Measurements from ENCODE around the gene UBR3. TPM values are rescaled to one million over a fixed set of nuclear protein-coding genes. Genes with fewer than 3 reads are reported as not detected.
"Not testable (repeated sequence)": the region's sequence is repeated elsewhere in the genome, so short reads cannot be mapped to it uniquely, and the experiment has no call there.

UBR3 gene
- total and polyA plus RNA-seq, 12 donors = 21.0 to 146 (median 115) TPM

DNA sequence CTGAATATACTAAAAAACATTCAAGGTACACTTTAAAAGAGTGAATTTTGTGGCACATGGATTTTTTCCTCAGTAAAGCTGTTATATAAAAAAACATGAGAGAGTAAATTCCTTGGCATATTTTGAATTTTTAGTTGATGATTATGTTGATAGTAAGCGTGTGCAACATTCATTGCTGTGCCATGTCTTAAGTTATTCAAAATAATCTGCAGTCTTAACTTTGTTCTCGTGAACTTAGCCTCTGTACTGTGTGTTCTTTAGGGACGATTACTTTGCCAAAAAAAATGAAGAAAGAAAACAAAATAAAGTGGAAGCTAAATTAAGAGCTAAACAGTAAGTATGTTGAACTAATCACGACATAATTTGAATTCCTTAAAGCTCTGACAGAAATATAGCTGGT is 19.0 kb upstream of the UBR3 start:
- 60 to 76% methylated on average over 4 of the region's 4 CpGs for WGBS, 2 donors
- Histone ChIP-seq H3K4me3 (no peak overlapping the region), H3K27me3 (no peaks in the 10 kb centered on the region), H3K27ac (no peak overlapping the region), H3K4me1 (peaks cover 0 to 6% (median 0%) of the 10 kb centered on the region in 9 donors), H3K9me3 (no peaks in the 10 kb centered on the region), H3K36me3 (peaks cover 0 to 96% (median 60%) of the 10 kb centered on the region in 9 donors)
- peak in 1 of 8 donors; percentile 29 for ATAC-seq
- TF ChIP-seq, protein P1, sequence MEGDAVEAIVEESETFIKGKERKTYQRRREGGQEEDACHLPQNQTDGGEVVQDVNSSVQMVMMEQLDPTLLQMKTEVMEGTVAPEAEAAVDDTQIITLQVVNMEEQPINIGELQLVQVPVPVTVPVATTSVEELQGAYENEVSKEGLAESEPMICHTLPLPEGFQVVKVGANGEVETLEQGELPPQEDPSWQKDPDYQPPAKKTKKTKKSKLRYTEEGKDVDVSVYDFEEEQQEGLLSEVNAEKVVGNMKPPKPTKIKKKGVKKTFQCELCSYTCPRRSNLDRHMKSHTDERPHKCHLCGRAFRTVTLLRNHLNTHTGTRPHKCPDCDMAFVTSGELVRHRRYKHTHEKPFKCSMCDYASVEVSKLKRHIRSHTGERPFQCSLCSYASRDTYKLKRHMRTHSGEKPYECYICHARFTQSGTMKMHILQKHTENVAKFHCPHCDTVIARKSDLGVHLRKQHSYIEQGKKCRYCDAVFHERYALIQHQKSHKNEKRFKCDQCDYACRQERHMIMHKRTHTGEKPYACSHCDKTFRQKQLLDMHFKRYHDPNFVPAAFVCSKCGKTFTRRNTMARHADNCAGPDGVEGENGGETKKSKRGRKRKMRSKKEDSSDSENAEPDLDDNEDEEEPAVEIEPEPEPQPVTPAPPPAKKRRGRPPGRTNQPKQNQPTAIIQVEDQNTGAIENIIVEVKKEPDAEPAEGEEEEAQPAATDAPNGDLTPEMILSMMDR (IDR thresholded peaks at IDR 0.05) = no peak
- no peak for DNase-seq
- intact Hi-C loops (cut with DNase I) = no loop called here

DNA sequence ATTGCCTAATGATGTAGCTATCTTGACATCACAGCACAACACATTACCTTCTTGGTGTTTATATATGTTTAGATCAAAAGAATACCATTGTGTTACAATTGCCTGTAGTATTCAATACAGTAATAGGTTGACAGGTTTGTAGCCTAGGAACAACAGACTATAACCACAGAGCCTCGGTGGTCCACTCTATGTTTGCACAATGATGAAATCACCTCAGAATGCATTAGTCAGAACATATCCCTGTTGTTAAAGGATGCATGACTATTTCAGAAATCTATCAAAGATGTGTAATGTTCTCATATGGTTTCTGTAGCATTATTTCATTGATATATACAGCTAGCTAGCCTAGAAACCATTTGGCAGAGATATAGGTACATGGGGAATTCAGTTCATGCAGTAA is 11.4 kb upstream of the UBR3 start:
- WGBS, 2 donors = 50 to 59% methylated on average over 1 of the region's 1 CpG
- Histone ChIP-seq H3K27me3 (no peaks in the 10 kb centered on the region), H3K9me3 (peaks cover 0 to 13% (median 0%) of the 10 kb centered on the region in 11 donors), H3K36me3 (peaks cover 0 to 100% (median 55%) of the 10 kb centered on the region in 9 donors), H3K27ac (no peak overlapping the region), H3K4me3 (no peak overlapping the region), H3K4me1 (peaks cover 0 to 4% (median 0%) of the 10 kb centered on the region in 9 donors)
- TF ChIP-seq, protein P1 (IDR thresholded peaks at IDR 0.05) = no peak
- intact Hi-C loops (cut with DNase I) = no loop called here
- DNase-seq = no peak
- ATAC-seq = no peak

DNA sequence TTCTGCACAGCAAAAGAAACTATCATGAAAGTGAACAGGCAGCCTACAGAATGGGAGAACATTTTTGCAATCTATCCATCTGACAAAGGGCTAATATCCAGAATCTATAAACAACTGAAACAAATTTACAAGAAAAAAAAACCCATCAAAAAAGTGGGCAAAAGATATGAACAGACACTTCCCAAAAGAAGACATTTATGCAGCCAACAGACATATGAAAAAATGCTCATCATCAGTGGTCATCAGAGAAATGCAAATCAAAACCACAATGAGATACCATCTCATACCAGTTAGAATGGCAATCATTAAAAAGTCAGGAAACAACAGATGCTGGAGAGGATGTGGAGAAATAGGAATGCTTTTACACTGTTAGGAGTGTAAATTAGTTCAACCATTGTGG is 10.3 kb upstream of the UBR3 start:
- H3K27ac ChIP-seq; ATAC-seq; H3K4me3 ChIP-seq; DNase-seq; H3K27me3 ChIP-seq; intact Hi-C loops (cut with DNase I): not testable (repeated sequence)
- H3K4me1 ChIP-seq = peaks cover 0 to 11% (median 4%) of the 10 kb centered on the region in 9 donors
- H3K36me3 ChIP-seq = peaks cover 0 to 98% (median 44%) of the 10 kb centered on the region in 9 donors
- peaks cover 0 to 13% (median 0%) of the 10 kb centered on the region in 11 donors for H3K9me3 ChIP-seq

DNA sequence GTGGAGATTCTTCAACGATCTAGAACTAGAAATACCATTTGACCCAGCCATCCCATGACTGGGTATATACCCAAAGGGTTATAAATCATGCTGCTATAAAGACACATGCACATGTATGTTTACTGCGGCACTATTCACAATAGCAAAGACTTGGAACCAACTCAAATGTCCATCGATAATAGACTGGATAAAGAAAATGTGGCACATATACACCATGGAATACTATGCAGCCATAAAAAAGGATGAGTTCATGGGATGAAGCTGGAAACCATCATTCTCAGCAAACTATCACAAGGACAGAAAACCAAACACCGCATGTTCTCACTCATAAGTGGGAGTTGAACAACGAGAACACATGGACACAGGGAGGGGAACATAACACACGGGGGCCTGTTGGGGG is 9.9 kb upstream of the UBR3 start:
- peaks cover 0 to 13% (median 0%) of the 10 kb centered on the region in 11 donors for H3K9me3 ChIP-seq
- 97 to 99% methylated on average over 6 of the region's 6 CpGs for WGBS, 2 donors
- intact Hi-C loops (cut with DNase I); H3K4me3 ChIP-seq; ATAC-seq; H3K27me3 ChIP-seq; DNase-seq; H3K27ac ChIP-seq: not testable (repeated sequence)
- peaks cover 0 to 15% (median 7%) of the 10 kb centered on the region in 9 donors for H3K4me1 ChIP-seq
- H3K36me3 ChIP-seq = peaks cover 0 to 94% (median 39%) of the 10 kb centered on the region in 9 donors

DNA sequence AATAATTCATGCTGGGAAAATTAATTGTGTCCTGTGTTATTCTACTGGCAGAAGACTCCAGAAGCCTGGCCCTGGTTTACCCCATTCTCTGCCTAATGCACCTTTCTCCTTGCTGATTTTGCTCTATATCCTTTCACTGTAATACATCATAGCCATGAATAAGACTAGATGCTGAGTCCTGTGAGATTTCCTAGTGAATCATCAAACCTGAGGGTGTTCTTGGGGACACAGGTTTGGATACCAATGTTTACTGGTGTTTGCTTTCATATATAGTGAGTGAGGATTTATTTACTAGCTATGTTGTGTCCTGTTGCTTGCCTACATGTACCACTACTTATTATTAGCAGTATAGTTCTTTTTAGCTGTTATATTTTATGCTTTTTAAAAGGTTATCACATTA is 9.0 kb upstream of the UBR3 start:
- ATAC-seq = no peak
- H3K36me3 ChIP-seq = peaks cover 0 to 85% (median 32%) of the 10 kb centered on the region in 9 donors
- H3K4me1 ChIP-seq = peaks cover 0 to 24% (median 16%) of the 10 kb centered on the region in 9 donors
- DNase-seq = no peak
- no peaks in the 10 kb centered on the region for H3K27me3 ChIP-seq
- no peak overlapping the region for H3K27ac ChIP-seq
- intact Hi-C loops (cut with DNase I) = no loop called here
- TF ChIP-seq, protein P1 (IDR thresholded peaks at IDR 0.05) = no peak
- peaks cover 0 to 13% (median 0%) of the 10 kb centered on the region in 11 donors for H3K9me3 ChIP-seq
- H3K4me3 ChIP-seq = no peak overlapping the region

Data from heart right ventricle (tissue), 16 donors.